Testis (tissue), 3 donors: ENCODE results near the gene CARD19. TPM values are rescaled to one million over a fixed set of nuclear protein-coding genes. Genes with fewer than 3 reads are reported as not detected.

ENCODE experiments used
- DNase-seq: peaks from one replicate; pipeline ENCODE4 v3.0.0-alpha.2; 2019
- H3K27ac ChIP-seq, 2 donors: fragments of 200-600 bp; sonication (generic); one replicate each; pipeline ENCODE4 v1.5.1; 2019
- H3K27me3 ChIP-seq: fragments of 200-600 bp; sonication (generic); one replicate; pipeline ENCODE4 v1.5.1; 2019
- H3K36me3 ChIP-seq: fragments of 200-600 bp; sonication (generic); one replicate; pipeline ENCODE4 v1.5.1; 2017; ENCODE audit warnings: low read depth; ENCODE audit errors: missing control alignments
- H3K4me1 ChIP-seq: fragments of 200-600 bp; sonication (generic); one replicate; pipeline ENCODE4 v1.5.1; 2019
- H3K4me3 ChIP-seq, 2 donors: fragments of 200-600 bp; sonication (generic); one replicate each; pipeline ENCODE4 v1.5.1; 2017 to 2019
- H3K9me3 ChIP-seq: fragments of 200-600 bp; sonication (generic); one replicate; pipeline ENCODE4 v1.5.1; 2017
- POLR2A ChIP-seq: fragments of 450-650 bp; IDR thresholded peaks from one replicate; pipeline ENCODE4 v1.6.1; 2017; ENCODE audit warnings: antibody characterized with exemption, mild to moderate bottlenecking, moderate library complexity
- WGBS, 2 donors: methylation state at CpG; one replicate each; pipeline ENCODE4 v1.1.5; 2018; 5-methylcytosine and 5-hydroxymethylcytosine counted together
- intact Hi-C: fragments of 100-400 bp; cut with DNase I; formaldehyde crosslinking; loops from one replicate; pipeline ENCODE4 v1.15.1; 2023; ENCODE audit warnings: low total_unique reads
- polyA plus RNA-seq: library from polyadenylated mRNA; stranded (reverse); fragments of 350-450 nt; fragmentation: Illumina TruSeq; extraction: RNeasy Lipid Tissue Mini Kit (QIAGEN cat#74804); gene quantifications from one replicate; pipeline ENCODE4 v1.2.3, GENCODE V29; 2014; ENCODE audit warnings: low read depth, low replicate concordance; ENCODE audit not compliant: insufficient read depth
- total RNA-seq, 2 donors: library from RNA; depleted of rRNA; stranded (reverse); fragments of >200 nt; gene quantifications; one replicate each; pipeline ENCODE4 v1.2.3, GENCODE V29; 2016
- TF ChIP-seq, protein P1 (sequence below), 3 experiments: fragments of 450-650 bp in 2 of 3; fragments of 200-600 bp in 1 of 3; sonication (generic) in 1 of 3; IDR thresholded peaks; one replicate each; pipeline ENCODE4 v1.5.1; 2016 to 2019; ENCODE audit warnings: antibody characterized with exemption in 3 of 3, mild to moderate bottlenecking in 2 of 3, moderate library complexity in 1 of 3

Gene CARD19
- total and polyA plus RNA-seq, 3 donors from 2014 or later = 99.4 to 147 (median 138) TPM

DNA sequence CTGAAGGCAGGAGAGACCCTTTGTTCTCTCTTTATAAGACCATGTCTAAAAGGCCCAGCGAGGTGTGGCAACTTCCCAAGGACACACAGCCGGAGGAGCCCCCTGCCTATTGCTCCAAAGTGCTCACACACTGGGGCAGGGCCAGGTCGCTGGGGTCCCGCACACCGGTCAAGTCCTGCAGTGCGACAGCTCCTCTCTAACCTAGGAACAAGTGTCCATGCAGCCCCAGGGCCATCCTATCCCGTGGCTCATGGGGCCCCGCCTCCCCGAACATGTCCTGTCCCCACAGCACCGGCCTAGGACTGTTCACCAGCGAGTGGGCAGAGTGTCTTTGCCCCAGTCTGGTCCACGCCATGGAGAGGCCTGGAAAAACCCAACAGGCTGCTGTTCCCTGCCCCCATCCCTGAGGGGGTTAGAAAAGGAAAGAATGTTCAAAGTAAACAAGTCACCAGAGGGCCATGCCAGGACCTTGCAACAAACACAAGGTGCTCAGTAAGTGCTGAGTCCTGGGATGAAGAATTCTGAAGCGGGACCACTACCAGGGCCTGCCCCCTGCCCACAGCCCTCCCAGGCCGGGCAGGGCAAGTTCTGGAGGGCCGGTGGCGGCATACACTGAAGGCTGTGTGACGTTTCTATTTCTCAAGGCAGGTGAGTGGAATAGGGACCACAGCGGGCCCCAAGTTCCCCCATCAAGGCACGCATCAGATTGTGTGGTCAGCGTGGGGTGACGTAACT is 37.1 kb downstream of the CARD19 start:
- TF ChIP-seq, protein P1, sequence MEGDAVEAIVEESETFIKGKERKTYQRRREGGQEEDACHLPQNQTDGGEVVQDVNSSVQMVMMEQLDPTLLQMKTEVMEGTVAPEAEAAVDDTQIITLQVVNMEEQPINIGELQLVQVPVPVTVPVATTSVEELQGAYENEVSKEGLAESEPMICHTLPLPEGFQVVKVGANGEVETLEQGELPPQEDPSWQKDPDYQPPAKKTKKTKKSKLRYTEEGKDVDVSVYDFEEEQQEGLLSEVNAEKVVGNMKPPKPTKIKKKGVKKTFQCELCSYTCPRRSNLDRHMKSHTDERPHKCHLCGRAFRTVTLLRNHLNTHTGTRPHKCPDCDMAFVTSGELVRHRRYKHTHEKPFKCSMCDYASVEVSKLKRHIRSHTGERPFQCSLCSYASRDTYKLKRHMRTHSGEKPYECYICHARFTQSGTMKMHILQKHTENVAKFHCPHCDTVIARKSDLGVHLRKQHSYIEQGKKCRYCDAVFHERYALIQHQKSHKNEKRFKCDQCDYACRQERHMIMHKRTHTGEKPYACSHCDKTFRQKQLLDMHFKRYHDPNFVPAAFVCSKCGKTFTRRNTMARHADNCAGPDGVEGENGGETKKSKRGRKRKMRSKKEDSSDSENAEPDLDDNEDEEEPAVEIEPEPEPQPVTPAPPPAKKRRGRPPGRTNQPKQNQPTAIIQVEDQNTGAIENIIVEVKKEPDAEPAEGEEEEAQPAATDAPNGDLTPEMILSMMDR (IDR thresholded peaks at IDR 0.05) = no peak

DNA sequence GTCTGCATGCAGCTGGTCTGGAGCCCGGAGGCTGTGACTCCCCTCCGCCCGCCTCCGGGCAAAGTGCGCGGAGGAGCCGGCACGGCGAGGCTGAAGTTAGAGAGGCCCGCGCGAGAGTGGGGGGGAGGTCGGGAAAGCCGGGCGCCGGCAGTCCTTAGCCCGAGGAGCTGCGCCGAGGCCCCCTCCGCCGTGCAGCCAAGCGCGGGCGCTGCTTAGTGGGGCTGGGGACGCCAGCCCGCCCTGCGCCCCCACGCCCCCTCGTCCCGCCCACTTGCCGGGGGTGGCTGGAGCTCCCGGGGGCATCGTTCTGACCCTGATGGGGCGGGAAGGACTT is 37.6 kb downstream of the CARD19 start:
- Histone ChIP-seq H3K4me1 (peaks cover 58% of the 10 kb centered on the region), H3K27ac (peak overlapping the region; percentile 96 to 97), H3K27me3 (no peaks in the 10 kb centered on the region), H3K9me3 (no peaks in the 10 kb centered on the region), H3K36me3 (no peaks in the 10 kb centered on the region), H3K4me3 (peak overlapping the region; percentile 91 to 94)
- TF ChIP-seq, protein P1 (IDR thresholded peaks at IDR 0.05) = no peak
- no peak for TF ChIP-seq POLR2A
- intact Hi-C loops = no loop called here
- DNase-seq = peak; percentile 84
- WGBS, 2 donors = 0% methylated on average over 15 of the region's 34 CpGs; no CpG with 5 or more reads in 1 of the 2 donors

More for the DNA sequence above, 37.1 kb downstream of the CARD19 start:
- 6 to 15% methylated on average over 9 to 21 of the region's 21 CpGs for WGBS, 2 donors
- no peaks in the 10 kb centered on the region for H3K9me3 ChIP-seq
- intact Hi-C loops = no loop called here
- H3K4me1 ChIP-seq = peaks cover 59% of the 10 kb centered on the region
- H3K27ac ChIP-seq = peak overlapping the region; percentile 96 to 97
- H3K36me3 ChIP-seq = no peaks in the 10 kb centered on the region
- peak overlapping the region; percentile 91 to 94 for H3K4me3 ChIP-seq
- no peaks in the 10 kb centered on the region for H3K27me3 ChIP-seq
- peak; percentile 49 for DNase-seq

DNA sequence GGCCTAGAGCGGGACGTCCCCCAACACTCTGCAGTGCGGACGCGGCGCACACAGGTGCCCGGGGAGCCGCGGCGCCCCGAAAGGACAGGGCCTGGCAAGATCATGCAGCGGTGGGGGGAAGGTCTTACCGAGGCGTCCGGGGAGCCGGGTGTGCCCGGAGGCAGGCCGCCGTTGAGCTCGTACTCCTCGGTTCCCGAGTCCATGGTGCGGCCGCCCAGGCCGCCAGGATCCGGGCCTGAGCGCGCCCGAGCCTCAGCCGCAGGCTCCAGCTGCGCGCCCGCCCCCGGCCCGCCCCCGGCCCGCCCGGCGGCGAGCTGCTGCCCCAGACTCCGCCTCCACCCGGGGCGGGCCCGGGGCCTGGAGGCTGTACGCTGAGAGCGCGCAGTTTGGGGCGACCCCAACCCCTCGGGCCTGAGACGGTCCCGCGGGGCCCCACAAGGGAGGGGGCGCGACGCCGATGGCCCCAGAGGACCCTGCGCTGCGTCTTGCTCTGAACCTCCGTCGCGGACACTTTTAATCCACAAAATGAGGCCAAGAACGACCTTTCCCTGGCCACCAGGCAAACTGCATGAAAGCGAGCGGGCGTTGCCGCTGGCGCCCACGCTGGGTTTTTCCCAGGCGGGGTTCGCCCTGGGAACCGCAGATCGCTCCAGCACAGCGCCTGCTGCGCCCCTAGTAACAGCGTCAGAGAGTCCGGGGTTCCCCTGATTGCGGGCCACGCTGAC is 38.2 kb downstream of the CARD19 start, which contains the start of gene NINJ1:
NINJ1 (minus strand) TSS at position 237 of the 725 bp plus-strand sequence; CDS start at position 203, 34 bp downstream.
- H3K4me3 ChIP-seq = peak within 1 kb of the TSS; percentile 91 to 94
- WGBS, 2 donors = 0 to 1% methylated on average over 3 to 31 of the region's 78 CpGs
- H3K36me3 ChIP-seq = no peaks in the 10 kb centered on the region
- peak within 1 kb of the TSS; percentile 96 to 97 for H3K27ac ChIP-seq
- peaks cover 53% of the 10 kb centered on the region for H3K4me1 ChIP-seq
- no peaks in the 10 kb centered on the region for H3K27me3 ChIP-seq
- no peaks in the 10 kb centered on the region for H3K9me3 ChIP-seq
- peak; percentile 75 for DNase-seq
- TF ChIP-seq POLR2A = peak; percentile 16
- TF ChIP-seq, protein P1 (IDR thresholded peaks at IDR 0.05) = no peak
- intact Hi-C loops = no loop called here

DNA sequence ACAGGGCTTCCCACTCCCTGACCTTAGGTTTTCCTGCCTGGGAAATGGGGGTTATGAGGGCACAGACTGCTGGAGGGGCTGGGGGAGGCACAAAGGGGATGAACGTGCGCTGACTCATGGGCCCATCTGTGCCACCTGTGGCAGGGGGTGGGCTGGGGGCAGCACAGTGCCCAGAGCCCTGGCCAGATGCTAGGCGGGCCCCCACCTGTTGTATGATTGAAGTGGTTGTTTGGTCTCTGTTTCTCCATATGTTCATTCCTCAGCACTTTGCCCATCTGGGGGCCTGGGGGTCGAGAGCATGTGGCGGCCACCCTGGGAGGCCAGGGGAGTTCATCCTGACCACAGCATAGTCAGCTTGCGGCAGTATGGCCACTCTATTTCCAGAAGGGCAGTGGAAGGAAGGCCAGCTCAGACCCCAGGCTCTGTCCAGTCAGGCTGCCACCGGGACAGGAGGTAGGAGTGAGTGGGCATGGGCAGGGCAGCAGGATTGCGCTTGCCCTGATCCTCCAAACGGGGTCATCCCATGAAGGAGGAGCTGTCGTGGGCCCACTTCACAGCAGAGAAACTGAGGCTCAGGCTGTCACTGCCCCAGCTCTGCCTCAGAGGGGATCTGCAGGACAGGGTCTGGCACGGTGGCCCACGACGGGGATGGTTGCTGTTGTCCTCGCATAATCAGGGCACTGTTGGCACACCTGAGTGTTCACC is 38.9 kb downstream of the CARD19 start:
- intact Hi-C loops = no loop called here
- peak overlapping the region; percentile 96 to 97 for H3K27ac ChIP-seq
- H3K36me3 ChIP-seq = no peaks in the 10 kb centered on the region
- H3K9me3 ChIP-seq = no peaks in the 10 kb centered on the region
- TF ChIP-seq, protein P1 (IDR thresholded peaks at IDR 0.05) = no peak
- no peak for TF ChIP-seq POLR2A
- H3K4me3 ChIP-seq = peak overlapping the region; percentile 91 to 94
- 72 to 75% methylated on average over 7 to 14 of the region's 14 CpGs for WGBS, 2 donors
- no peak for DNase-seq
- no peaks in the 10 kb centered on the region for H3K27me3 ChIP-seq
- H3K4me1 ChIP-seq = peaks cover 46% of the 10 kb centered on the region
